ENCODE measurements around the gene ZCCHC24.

GRCh38 chr10:79472449-79472848, 27.0 kb upstream of the ZCCHC24 start:
- TF ChIP-seq CTCF (IDR thresholded peaks at IDR 0.05; ENCODE audit: low read depth, low read length, poor library complexity, severe bottlenecking) (no peak), EZH2phosphoT487 (IDR thresholded peaks at IDR 0.05; ENCODE audit: borderline replicate concordance, low read length) (no peak)

All from DOHH2 (cell line).